CD14-positive monocyte (primary cell): ENCODE measurements around the gene SUN5. TPM values are rescaled to one million over a fixed set of nuclear protein-coding genes. Genes with fewer than 3 reads are reported as not detected.

ENCODE experiments used
- DNase-seq, 3 donors: peaks; one replicate each; pipeline ENCODE4 v3.0.0-alpha.2; 2011 to 2022
- H2AFZ ChIP-seq: 2 replicates; pipeline ENCODE4 v1.6.0; 2012; ENCODE audit warnings: mild to moderate bottlenecking, low read depth, low read length, inconsistent platforms; ENCODE audit not compliant: insufficient read depth, poor library complexity, severe bottlenecking
- H3K27ac ChIP-seq, 2 donors: 1 replicate in 1 of 2; 2 replicates in 1 of 2; pipeline ENCODE4 v1.5.1; 2012 to 2013; ENCODE audit warnings: low read length in 2 of 2, control low read depth in 1 of 2, inconsistent platforms in 1 of 2, low read depth in 1 of 2, mild to moderate bottlenecking in 1 of 2
- H3K27me3 ChIP-seq, 2 donors: one replicate each; pipeline versions ENCODE4 v1.6.0 to v1.6.1; 2011 to 2013; ENCODE audit warnings: low read length in 2 of 2; ENCODE audit not compliant: control insufficient read depth in 2 of 2, insufficient read depth in 2 of 2
- H3K36me3 ChIP-seq, 2 donors: replicated peaks in 1 of 2; 1 replicate in 1 of 2; 2 replicates in 1 of 2; pipeline versions ENCODE4 v1.5.1 to v1.6.1; 2012 to 2013; ENCODE audit warnings: low read length in 2 of 2, control low read depth in 1 of 2, inconsistent platforms in 1 of 2, mild to moderate bottlenecking in 1 of 2; ENCODE audit not compliant: insufficient read depth in 2 of 2, control insufficient read depth in 1 of 2
- H3K4me1 ChIP-seq, 2 donors: 1 replicate in 1 of 2; 2 replicates in 1 of 2; pipeline versions ENCODE4 v1.5.1 to v1.6.1; 2012 to 2013; ENCODE audit warnings: low read length in 2 of 2, control low read depth in 1 of 2, inconsistent platforms in 1 of 2, mild to moderate bottlenecking in 1 of 2, moderate library complexity in 1 of 2; ENCODE audit not compliant: insufficient read depth in 2 of 2, control insufficient read depth in 1 of 2
- H3K4me2 ChIP-seq: replicated peaks from 2 replicates; pipeline ENCODE3; 2012; ENCODE audit warnings: low read length, moderate library complexity, mild to moderate bottlenecking; ENCODE audit not compliant: poor library complexity, severe bottlenecking; ENCODE audit errors: extremely low read depth
- H3K4me3 ChIP-seq, 3 experiments: fragments of 200-600 bp in 1 of 3; sonication (generic) in 1 of 3; replicated peaks in 1 of 3; 1 replicate in 2 of 3; 2 replicates in 1 of 3; pipeline ENCODE4 v1.5.1; 2011 to 2013; ENCODE audit warnings: low read length in 3 of 3, mild to moderate bottlenecking in 3 of 3, control low read depth in 2 of 3, low read depth in 2 of 3, inconsistent platforms in 1 of 3, moderate library complexity in 1 of 3
- H3K79me2 ChIP-seq: 2 replicates; pipeline ENCODE4 v1.6.0; 2012; ENCODE audit warnings: mild to moderate bottlenecking, control low read depth, inconsistent platforms, low read length, moderate library complexity; ENCODE audit not compliant: insufficient read depth
- H3K9ac ChIP-seq: 2 replicates; pipeline ENCODE4 v1.6.0; 2017; ENCODE audit warnings: low read length, mild to moderate bottlenecking; ENCODE audit not compliant: insufficient read depth, poor library complexity, severe bottlenecking
- H3K9me3 ChIP-seq, 2 donors: replicated peaks in 1 of 2; 1 replicate in 1 of 2; 2 replicates in 1 of 2; pipeline versions ENCODE4 v1.5.1 to v1.6.1; 2012 to 2013; ENCODE audit warnings: low read length in 2 of 2, control low read depth in 1 of 2; ENCODE audit not compliant: control insufficient read depth in 1 of 2, insufficient read depth in 1 of 2
- H4K20me1 ChIP-seq: 2 replicates; pipeline ENCODE4 v1.6.0; 2012; ENCODE audit warnings: mild to moderate bottlenecking, low read length, control low read depth, moderate library complexity; ENCODE audit not compliant: insufficient read depth
- H3K27ac Mint-ChIP-seq, 7 donors: one replicate each; pipeline ENCODE4 v1.8.0; 2020; ENCODE audit warnings: mild to moderate bottlenecking in 7 of 7, mixed read lengths in 7 of 7, moderate library complexity in 6 of 7, inconsistent platforms in 2 of 7
- H3K27me3 Mint-ChIP-seq, 3 donors: one replicate each; pipeline ENCODE4 v1.8.0; 2021 to 2022; ENCODE audit warnings: low read depth in 3 of 3, mild to moderate bottlenecking in 3 of 3, mixed read lengths in 3 of 3, moderate library complexity in 3 of 3, inconsistent platforms in 1 of 3
- H3K36me3 Mint-ChIP-seq, 2 donors: one replicate each; pipeline ENCODE4 v1.8.0; 2020; ENCODE audit warnings: mixed read lengths in 2 of 2, inconsistent platforms in 1 of 2, mild to moderate bottlenecking in 1 of 2
- H3K4me1 Mint-ChIP-seq: one replicate; pipeline ENCODE4 v1.8.0; 2020; ENCODE audit warnings: mild to moderate bottlenecking, mixed read lengths
- H3K4me3 Mint-ChIP-seq, 2 donors: one replicate each; pipeline ENCODE4 v1.8.0; 2020; ENCODE audit warnings: mild to moderate bottlenecking in 2 of 2, mixed read lengths in 2 of 2, moderate library complexity in 1 of 2
- H3K9me3 Mint-ChIP-seq, 7 donors: one replicate each; pipeline ENCODE4 v1.8.0; 2020 to 2022; ENCODE audit warnings: mixed read lengths in 7 of 7, mild to moderate bottlenecking in 6 of 7, moderate library complexity in 6 of 7, inconsistent platforms in 2 of 7
- WGBS: methylation state at CpG from one replicate; pipeline ENCODE4 v1.1.5; 2013; ENCODE audit warnings: missing lambda C conversion rate; ENCODE audit not compliant: insufficient coverage; 5-methylcytosine and 5-hydroxymethylcytosine counted together
- intact Hi-C, 2 donors: fragments of 100-400 bp; cut with micrococcal nuclease; formaldehyde crosslinking; loops; one replicate each; pipeline versions ENCODE4 v1.15.0 to v1.15.1; 2023
- polyA plus RNA-seq, 3 donors: library from polyadenylated mRNA; depleted of rRNA in 1 of 3; unstranded in 2 of 3; stranded (reverse) in 1 of 3; fragments of 300-500 nt in 2 of 3; fragments of >200 nt in 1 of 3; fragmentation: Illumina TruSeq in 2 of 3; gene quantifications; 1 replicate in 2 of 3; 2 replicates in 1 of 3; pipeline ENCODE4 v1.2.3, GENCODE V29; 2012 to 2021
- TF ChIP-seq, protein P1 (sequence below): fragments of 200-600 bp; IDR thresholded peaks from one replicate; pipeline ENCODE4 v1.8.0; 2022; ENCODE audit warnings: antibody characterized with exemption, mild to moderate bottlenecking

The SUN5 gene
- polyA plus RNA-seq, 3 donors, result not detected

DNA sequence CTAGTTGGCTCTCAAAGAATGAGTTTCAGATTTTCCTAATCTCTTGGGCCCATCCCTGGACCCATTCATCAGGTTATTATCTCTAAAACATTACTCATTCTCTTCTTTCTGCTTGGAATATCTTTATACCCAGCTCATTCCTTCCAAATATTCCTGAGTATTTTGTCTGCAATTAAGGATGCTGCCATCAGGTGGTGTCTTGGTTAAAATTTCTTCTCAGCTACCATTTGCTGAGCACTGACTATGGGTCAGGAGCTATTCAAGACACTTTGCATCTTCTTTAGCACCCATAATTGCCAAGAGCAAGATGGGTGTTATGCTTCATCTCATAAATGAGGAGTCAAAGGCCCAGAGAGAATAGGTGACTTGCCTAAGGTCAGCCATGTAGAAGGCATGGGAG is 8.4 kb downstream of the SUN5 start:
- no peaks in the 10 kb centered on the region for H3K79me2 ChIP-seq
- intact Hi-C loops, result no loop called here
- peaks cover 0 to 1% (median 0%) of the 10 kb centered on the region in 3 donors for H3K27me3 Mint-ChIP-seq

DNA sequence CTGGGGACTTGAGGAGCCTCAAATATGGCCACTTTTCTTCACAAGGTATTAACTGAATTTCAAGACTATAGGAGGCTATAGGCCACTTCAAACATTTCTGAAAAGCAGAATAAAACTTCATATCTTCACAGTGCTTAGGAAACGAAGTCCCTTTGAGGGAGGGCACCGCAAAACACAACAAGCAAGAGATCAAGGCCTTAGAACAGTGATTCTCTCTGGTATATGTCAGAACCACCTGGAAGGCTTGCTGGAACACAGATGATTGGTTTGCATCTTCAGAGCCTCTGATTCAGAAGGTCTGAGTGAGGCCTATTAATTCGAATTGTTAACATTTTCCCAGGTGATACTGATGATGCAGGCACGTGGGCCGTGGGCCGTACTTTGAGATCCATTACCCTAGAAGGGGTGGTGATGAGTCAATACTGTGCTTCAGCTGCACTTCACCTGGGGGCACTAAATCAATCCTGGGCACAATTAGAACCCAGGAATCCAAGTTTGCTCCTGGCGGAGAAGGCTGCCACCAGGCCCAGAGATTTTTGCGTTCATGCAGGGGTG is 10.7 kb downstream of the SUN5 start:
- no peak overlapping the region for H3K4me3 ChIP-seq
- H3K9me3 ChIP-seq, result peaks cover 0 to 2% of the 10 kb centered on the region in 2 donors
- peaks cover 0 to 1% (median 0%) of the 10 kb centered on the region in 3 donors for H3K27me3 Mint-ChIP-seq
- H3K4me3 Mint-ChIP-seq, result no peak overlapping the region
- H3K36me3 ChIP-seq, result no peaks in the 10 kb centered on the region
- H3K9ac ChIP-seq, result no peak overlapping the region
- WGBS, result 90% methylated on average over 6 of the region's 8 CpGs
- H3K4me2 ChIP-seq, result no peak overlapping the region
- no peak overlapping the region for H2AFZ ChIP-seq
- peaks cover 0 to 9% (median 0%) of the 10 kb centered on the region in 7 donors for H3K9me3 Mint-ChIP-seq
- H3K27me3 ChIP-seq, result no peaks in the 10 kb centered on the region
- no peak overlapping the region for H3K27ac ChIP-seq
- TF ChIP-seq, protein P1, sequence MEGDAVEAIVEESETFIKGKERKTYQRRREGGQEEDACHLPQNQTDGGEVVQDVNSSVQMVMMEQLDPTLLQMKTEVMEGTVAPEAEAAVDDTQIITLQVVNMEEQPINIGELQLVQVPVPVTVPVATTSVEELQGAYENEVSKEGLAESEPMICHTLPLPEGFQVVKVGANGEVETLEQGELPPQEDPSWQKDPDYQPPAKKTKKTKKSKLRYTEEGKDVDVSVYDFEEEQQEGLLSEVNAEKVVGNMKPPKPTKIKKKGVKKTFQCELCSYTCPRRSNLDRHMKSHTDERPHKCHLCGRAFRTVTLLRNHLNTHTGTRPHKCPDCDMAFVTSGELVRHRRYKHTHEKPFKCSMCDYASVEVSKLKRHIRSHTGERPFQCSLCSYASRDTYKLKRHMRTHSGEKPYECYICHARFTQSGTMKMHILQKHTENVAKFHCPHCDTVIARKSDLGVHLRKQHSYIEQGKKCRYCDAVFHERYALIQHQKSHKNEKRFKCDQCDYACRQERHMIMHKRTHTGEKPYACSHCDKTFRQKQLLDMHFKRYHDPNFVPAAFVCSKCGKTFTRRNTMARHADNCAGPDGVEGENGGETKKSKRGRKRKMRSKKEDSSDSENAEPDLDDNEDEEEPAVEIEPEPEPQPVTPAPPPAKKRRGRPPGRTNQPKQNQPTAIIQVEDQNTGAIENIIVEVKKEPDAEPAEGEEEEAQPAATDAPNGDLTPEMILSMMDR, result no peak
- no peaks in the 10 kb centered on the region for H4K20me1 ChIP-seq
- intact Hi-C loops, result no loop called here
- no peaks in the 10 kb centered on the region for H3K79me2 ChIP-seq
- H3K4me1 ChIP-seq, result no peaks in the 10 kb centered on the region
- no peaks in the 10 kb centered on the region for H3K36me3 Mint-ChIP-seq
- no peak overlapping the region for H3K27ac Mint-ChIP-seq
- DNase-seq, result no peak
- no peaks in the 10 kb centered on the region for H3K4me1 Mint-ChIP-seq

More for the DNA sequence above, 8.4 kb downstream of the SUN5 start:
- H3K9ac ChIP-seq, result no peak overlapping the region
- peaks cover 12% of the 10 kb centered on the region for H3K4me1 Mint-ChIP-seq
- H3K4me3 Mint-ChIP-seq, result no peak overlapping the region
- TF ChIP-seq, protein P1, result no peak
- no peak overlapping the region for H3K4me3 ChIP-seq
- H4K20me1 ChIP-seq, result no peaks in the 10 kb centered on the region
- no peak overlapping the region for H3K27ac ChIP-seq
- no peak overlapping the region for H3K4me2 ChIP-seq
- H3K36me3 Mint-ChIP-seq, result no peaks in the 10 kb centered on the region
- H3K36me3 ChIP-seq, result no peaks in the 10 kb centered on the region
- no peak for DNase-seq
- H3K9me3 Mint-ChIP-seq, result peaks cover 0 to 9% (median 0%) of the 10 kb centered on the region in 7 donors
- H3K9me3 ChIP-seq, result peaks cover 0 to 2% of the 10 kb centered on the region in 2 donors
- peaks cover 6% of the 10 kb centered on the region in 2 donors for H3K4me1 ChIP-seq
- no peak overlapping the region for H3K27ac Mint-ChIP-seq
- no peaks in the 10 kb centered on the region for H3K27me3 ChIP-seq
- no peak overlapping the region for H2AFZ ChIP-seq
